H1 (cell line): ENCODE data around the gene NWD2. TPM values are rescaled to one million over a fixed set of nuclear protein-coding genes. Genes with fewer than 3 reads are reported as not detected.

Experiments used
- CTCF ChIA-PET: fragments of 300-600 bp; sonication (Branson Sonifier 250); formaldehyde crosslinking; loops from one replicate; lab custom pipeline; 2021; ENCODE audit not compliant: partially characterized antibody; lab: Charles Lee
- POLR2A ChIA-PET: fragments of 300-600 bp; sonication (Branson Sonifier 250); formaldehyde crosslinking; loops from one replicate; lab custom pipeline; 2021; ENCODE audit warnings: inconsistent platforms; ENCODE audit not compliant: partially characterized antibody; lab: Charles Lee
- DNase-seq, 2 experiments: peaks; one replicate each; pipeline versions ENCODE4 v3.0.0 to v3.0.0-alpha.2; 2010 to 2022; ENCODE audit warnings: low spot score in 2 of 2, low read depth in 1 of 2, mixed read lengths in 1 of 2
- FAIRE-seq: peaks from 2 replicates; lab custom pipeline; 2011; peaks lifted over from hg19 to GRCh38; lab: Jason Lieb, UNC
- H2AFZ ChIP-seq: 2 replicates; pipeline ENCODE4 v1.8.1; 2012; ENCODE audit warnings: low read length, inconsistent platforms
- H2AK5ac ChIP-seq: 2 replicates; pipeline ENCODE4 v1.6.1; 2013; ENCODE audit warnings: low read depth, low read length
- H2BK120ac ChIP-seq: replicated peaks from 2 replicates; pipeline ENCODE3; 2013; ENCODE audit warnings: low read depth, low read length, inconsistent platforms
- H2BK12ac ChIP-seq: 2 replicates; pipeline ENCODE4 v1.6.1; 2013; ENCODE audit warnings: low read depth, low read length
- H2BK15ac ChIP-seq: 2 replicates; pipeline ENCODE4 v1.6.1; 2013; ENCODE audit warnings: low read length
- H2BK20ac ChIP-seq: 2 replicates; pipeline ENCODE4 v1.6.1; 2013; ENCODE audit warnings: low read length
- H2BK5ac ChIP-seq: 2 replicates; pipeline ENCODE4 v1.6.1; 2013; ENCODE audit warnings: low read depth, low read length
- H3K14ac ChIP-seq: 2 replicates; pipeline ENCODE4 v1.6.1; 2013; ENCODE audit warnings: inconsistent platforms; ENCODE audit not compliant: insufficient read length
- H3K18ac ChIP-seq: 2 replicates; pipeline ENCODE4 v1.6.1; 2013; ENCODE audit warnings: low read length; ENCODE audit errors: extremely low read depth
- H3K23ac ChIP-seq: 2 replicates; pipeline ENCODE4 v1.6.1; 2013; ENCODE audit warnings: inconsistent platforms; ENCODE audit not compliant: insufficient read length
- H3K23me2 ChIP-seq: 2 replicates; pipeline ENCODE4 v1.6.1; 2013; ENCODE audit warnings: low read depth, low read length
- H3K27ac ChIP-seq: 2 replicates; pipeline ENCODE4 v1.6.1; 2011; ENCODE audit warnings: low read depth, low read length, inconsistent platforms
- H3K27me3 ChIP-seq, 4 experiments: replicated peaks in 1 of 4; 1 replicate in 1 of 4; 2 replicates in 3 of 4; pipeline versions ENCODE4 v1.6.1 to v1.8.1; 2011 to 2013; ENCODE audit warnings: low read length in 3 of 4, mild to moderate bottlenecking in 3 of 4, inconsistent platforms in 2 of 4, mixed read lengths in 2 of 4, moderate library complexity in 1 of 4; ENCODE audit not compliant: control insufficient read depth in 3 of 4, insufficient read depth in 3 of 4; ENCODE audit errors: extremely low read depth in 1 of 4
- H3K36me3 ChIP-seq, 4 experiments: 2 replicates each; pipeline versions ENCODE4 v1.6.1 to v1.8.1; 2011 to 2013; ENCODE audit warnings: mild to moderate bottlenecking in 4 of 4, low read length in 3 of 4, moderate library complexity in 2 of 4, control low read depth in 1 of 4, inconsistent platforms in 1 of 4; ENCODE audit not compliant: insufficient read depth in 4 of 4, control insufficient read depth in 2 of 4
- H3K4ac ChIP-seq: replicated peaks from 2 replicates; pipeline ENCODE3; 2013; ENCODE audit warnings: low read length, low read depth, mixed read lengths, inconsistent platforms; ENCODE audit not compliant: insufficient read length
- H3K4me1 ChIP-seq, 4 experiments: replicated peaks in 1 of 4; 1 replicate in 1 of 4; 2 replicates in 3 of 4; pipeline versions ENCODE4 v1.6.1 to v1.8.1; 2011 to 2013; ENCODE audit warnings: low read length in 3 of 4, inconsistent platforms in 2 of 4, mixed read lengths in 1 of 4; ENCODE audit not compliant: insufficient read depth in 4 of 4, control insufficient read depth in 3 of 4
- H3K4me2 ChIP-seq, 2 experiments: 2 replicates each; pipeline versions ENCODE4 v1.6.1 to v1.8.1; 2011 to 2013; ENCODE audit warnings: low read depth in 2 of 2, low read length in 2 of 2, control low read depth in 1 of 2, inconsistent platforms in 1 of 2, mild to moderate bottlenecking in 1 of 2; ENCODE audit not compliant: insufficient read depth in 1 of 2
- H3K4me3 ChIP-seq, 4 experiments: fragments of 200-600, 300-600 bp in 1 of 4; sonication (generic), shearing (Covaris generic), sonication (Bioruptor Twin) in 1 of 4; 2 replicates each; pipeline versions ENCODE4 v1.5.1 to v1.8.1; 2011 to 2016; ENCODE audit warnings: low read length in 4 of 4, low read depth in 3 of 4, control low read depth in 2 of 4, inconsistent platforms in 2 of 4, mild to moderate bottlenecking in 2 of 4, mixed read lengths in 1 of 4, moderate library complexity in 1 of 4; ENCODE audit not compliant: insufficient read depth in 2 of 4; ENCODE audit errors: extremely low read depth in 1 of 4
- H3K56ac ChIP-seq: replicated peaks from 2 replicates; pipeline ENCODE3; 2013; ENCODE audit warnings: low read depth, mild to moderate bottlenecking, mixed read lengths, low read length, inconsistent platforms; ENCODE audit not compliant: insufficient read length
- H3K79me1 ChIP-seq: 2 replicates; pipeline ENCODE4 v1.6.1; 2013; ENCODE audit warnings: low read depth, low read length, control low read depth
- H3K79me2 ChIP-seq, 2 experiments: 2 replicates each; pipeline versions ENCODE4 v1.6.1 to v1.8.1; 2012 to 2013; ENCODE audit warnings: low read length in 2 of 2, mild to moderate bottlenecking in 2 of 2, inconsistent platforms in 1 of 2; ENCODE audit not compliant: insufficient read depth in 2 of 2, control insufficient read depth in 1 of 2
- H3K9ac ChIP-seq, 4 experiments: replicated peaks in 1 of 4; 1 replicate in 1 of 4; 2 replicates in 3 of 4; pipeline versions ENCODE4 v1.6.1 to v1.8.1; 2011 to 2013; ENCODE audit warnings: low read depth in 3 of 4, low read length in 3 of 4, control low read depth in 2 of 4, mild to moderate bottlenecking in 2 of 4, moderate library complexity in 2 of 4, inconsistent platforms in 1 of 4; ENCODE audit errors: extremely low read depth in 1 of 4
- H3K9me3 ChIP-seq, 2 experiments: 2 replicates each; pipeline versions ENCODE4 v1.6.1 to v1.8.1; 2012 to 2013; ENCODE audit warnings: mild to moderate bottlenecking in 2 of 2, moderate library complexity in 2 of 2, control low read depth in 1 of 2, inconsistent platforms in 1 of 2, low read depth in 1 of 2, low read length in 1 of 2, mixed read lengths in 1 of 2; ENCODE audit not compliant: insufficient read depth in 2 of 2
- H4K20me1 ChIP-seq, 2 experiments: replicated peaks in 1 of 2; 2 replicates each; pipeline versions ENCODE3 to v1.8.1; 2011 to 2013; ENCODE audit warnings: inconsistent platforms in 2 of 2, low read length in 2 of 2, mild to moderate bottlenecking in 1 of 2; ENCODE audit not compliant: insufficient read depth in 2 of 2, control insufficient read depth in 1 of 2
- H4K5ac ChIP-seq: 2 replicates; pipeline ENCODE4 v1.6.1; 2013; ENCODE audit warnings: low read length, low read depth, mixed read lengths, inconsistent platforms; ENCODE audit not compliant: insufficient read length
- H4K8ac ChIP-seq: 2 replicates; pipeline ENCODE4 v1.8.0; 2013; ENCODE audit warnings: mild to moderate bottlenecking, moderate library complexity, low read length, inconsistent platforms; ENCODE audit not compliant: insufficient read depth; ENCODE audit errors: extremely low read depth
- H4K91ac ChIP-seq: replicated peaks from 2 replicates; pipeline ENCODE3; 2013; ENCODE audit warnings: low read length, mixed read lengths, inconsistent platforms; ENCODE audit not compliant: insufficient read length
- JUND ChIP-seq: IDR thresholded peaks from 2 replicates; pipeline ENCODE4 v1.6.1; 2011; ENCODE audit warnings: mild to moderate bottlenecking, improper control_type of control experiment, low read length
- SIN3A ChIP-seq, 2 experiments: IDR thresholded peaks in 1 of 2; conservative IDR thresholded peaks in 1 of 2; 2 replicates each; pipeline ENCODE4 v1.6.1; 2011 to 2012; ENCODE audit warnings: low read length in 2 of 2, improper control_type of control experiment in 1 of 2, low read depth in 1 of 2, mild to moderate bottlenecking in 1 of 2
- WGBS, 2 experiments: shearing (Covaris generic) in 1 of 2; methylation state at CpG; one replicate each; pipeline versions ENCODE4 v1.1.6 to v1.1.7; 2013 to 2015; ENCODE audit warnings: low lambda C conversion rate in 2 of 2, mixed read lengths in 2 of 2, inconsistent platforms in 1 of 2, low coverage in 1 of 2, missing lambda C conversion rate in 1 of 2; ENCODE audit not compliant: insufficient replicate concordance in 2 of 2, insufficient coverage in 1 of 2, insufficient read length in 1 of 2; ENCODE audit errors: extremely low coverage in 1 of 2, missing lambda C conversion rate in 1 of 2; 5-methylcytosine and 5-hydroxymethylcytosine counted together
- polyA plus RNA-seq, 7 experiments: library from polyadenylated mRNA; depleted of rRNA in 3 of 7; stranded (reverse) in 5 of 7; unstranded in 2 of 7; fragments of >200 nt in 5 of 7; fragments of 200-250 nt in 2 of 7; gene quantifications; 1 replicate in 5 of 7; 2 replicates in 1 of 7; 4 replicates in 1 of 7; pipeline versions ENCODE4 v1.2.1 to v1.2.3, GENCODE V29; 2011 to 2013; ENCODE audit warnings: missing spikeins in 2 of 7, mixed read lengths in 2 of 7
- total RNA-seq: library from RNA; stranded (reverse); fragmentation: NEBNext Ultra II Directional; extraction: Animal tissue kit (Norgen Biotek cat#: 25700); gene quantifications from 2 replicates; pipeline ENCODE4 v1.2.1, GENCODE V29; 2021

The NWD2 gene
- total and polyA plus RNA-seq, 2 of the 8 experiments (the other 6 are each of a cell fraction or from before 2014, with no cell fraction given): under 0.01 TPM; not detected in 1

- Histone ChIP-seq H3K9me3 (no peaks in the 10 kb centered on the region), H2BK120ac (no peak overlapping the region), H3K4ac (no peak overlapping the region), H3K23ac (no peak overlapping the region), H2BK20ac (no peak overlapping the region), H3K27me3 (no peaks in the 10 kb centered on the region), H2BK15ac (no peak overlapping the region), H2AFZ (peak overlapping the region; percentile 28; the same call in 1 of the 2 replicates), H3K27ac (no peak overlapping the region), H2AK5ac (no peak overlapping the region), H3K4me1 (peaks cover 0 to 5% (median 0%) of the 10 kb centered on the region in 4 experiments; a peak in 1 of 7 replicates), H3K36me3 (no peaks in the 10 kb centered on the region), H4K5ac (no peak overlapping the region), H4K8ac (no peak overlapping the region), H4K91ac (no peak overlapping the region), H2BK12ac (peak overlapping the region; percentile 42; the same call in 1 of the 2 replicates), H2BK5ac (no peak overlapping the region; the same call in 1 of the 2 replicates), H3K14ac (no peak overlapping the region), H3K4me3 (no peak overlapping the region), H3K79me1 (no peaks in the 10 kb centered on the region), H3K23me2 (no peaks in the 10 kb centered on the region), H3K79me2 (no peaks in the 10 kb centered on the region), H3K56ac (no peak overlapping the region), H3K4me2 (no peak overlapping the region), H4K20me1 (no peaks in the 10 kb centered on the region), H3K18ac (no peak overlapping the region), H3K9ac (no peak overlapping the region)
- POLR2A ChIA-PET: no interaction called here
- FAIRE-seq: no peak
- CTCF ChIA-PET: interaction anchor here (0.6 to 1.1 kb wide), 2 partner anchors 67 to 472 kb away, joined by 3 read pairs; no protein-coding TSS in a partner anchor
- DNase-seq: no peak
- TF ChIP-seq JUND (peak; percentile 48; the same call in 1 of the 2 replicates), SIN3A (conservative IDR thresholded peaks at IDR 0.05 in 1 of 2, IDR thresholded peaks at IDR 0.05 in 1 of 2; ENCODE audit: low read depth in 1 of 2, low read length in 2 of 2) (no peak)
- 72% methylated on average over 2 of the region's 2 CpGs; no CpG with 5 or more reads in 1 of the 2 experiments for WGBS, 2 experiments
These were observed 77.6 kb downstream of the NWD2 start for GRCh38 chr4:37322122-37322521.
